GM12878 (cell line): ENCODE data around the gene TLX1. TPM values are rescaled to one million over a fixed set of nuclear protein-coding genes. Genes with fewer than 3 reads are reported as not detected.
A peak's percentile ranks its signal among the peaks of the same experiment; 100 is the strongest.

ENCODE experiments used
- ATAC-seq: fragments of 200-7000 bp; cut with Tn5 transposase; 3 replicates; pipeline ENCODE4 v1.9.1; 2020; ENCODE audit warnings: mild to moderate bottlenecking, moderate library complexity
- BruUV-seq: library from RNA; stranded (reverse); fragments of 400-500 nt; replicated peaks from 2 replicates; lab custom pipeline; 2021; lab: Mats Ljungman, UMichigan
- CTCF ChIA-PET: fragments of 300-600 bp; sonication (Branson Sonifier 250); formaldehyde crosslinking; extraction: SDS; loops from one replicate; lab custom pipeline; 2021; ENCODE audit warnings: inconsistent platforms; lab: Yijun Ruan, JAX
- POLR2A ChIA-PET: fragments of 350-600 bp; formaldehyde crosslinking; extraction: SDS; loops from one replicate; lab custom pipeline; 2021; ENCODE audit warnings: inconsistent platforms; lab: Charles Lee
- RAD21 ChIA-PET: fragments of 300-600 bp; sonication (Branson Sonifier 250); formaldehyde crosslinking; loops from one replicate; lab custom pipeline; 2023; ENCODE audit warnings: antibody characterized with exemption; ENCODE audit not compliant: unreplicated experiment; lab: Charles Lee
- SMC1A ChIA-PET: fragments of 300-600 bp; sonication (Branson Sonifier 250); formaldehyde crosslinking; loops from one replicate; lab custom pipeline; 2023; ENCODE audit not compliant: unreplicated experiment, uncharacterized antibody; lab: Charles Lee
- DNase-seq: peaks from one replicate; pipeline ENCODE4 v3.0.0-alpha.2; 2011; ENCODE audit warnings: low read depth, low spot score
- FAIRE-seq: peaks from 3 replicates; lab custom pipeline; 2011; peaks lifted over from hg19 to GRCh38; lab: Jason Lieb, UNC
- H2AFZ ChIP-seq: 2 replicates; pipeline ENCODE4 v1.6.0; 2011; ENCODE audit warnings: low read depth, low read length, control low read depth; ENCODE audit not compliant: control insufficient read depth
- H3K27ac ChIP-seq: 2 replicates; pipeline ENCODE4 v1.5.1; 2011; ENCODE audit warnings: control low read depth; ENCODE audit not compliant: control insufficient read depth, insufficient read depth
- H3K27me3 ChIP-seq, 2 experiments: replicated peaks in 1 of 2; 2 replicates each; pipeline versions ENCODE4 v1.6.0 to v1.6.1; 2011; ENCODE audit warnings: low read length in 1 of 2; ENCODE audit not compliant: control insufficient read depth in 2 of 2, insufficient read depth in 2 of 2
- H3K36me3 ChIP-seq, 2 experiments: 2 replicates each; pipeline ENCODE4 v1.5.1; 2011; ENCODE audit warnings: low read length in 1 of 2; ENCODE audit not compliant: control insufficient read depth in 2 of 2, insufficient read depth in 2 of 2
- H3K4me1 ChIP-seq: 2 replicates; pipeline ENCODE4 v1.6.1; 2011; ENCODE audit warnings: mild to moderate bottlenecking, low read length, moderate library complexity, mixed read lengths; ENCODE audit not compliant: control insufficient read depth, insufficient read depth
- H3K4me2 ChIP-seq: 2 replicates; pipeline ENCODE4 v1.6.0; 2011; ENCODE audit warnings: control low read depth; ENCODE audit not compliant: control insufficient read depth, insufficient read depth
- H3K4me3 ChIP-seq: fragments of 200-600 bp; sonication (generic); 2 replicates; pipeline ENCODE4 v1.5.1; 2016
- H3K79me2 ChIP-seq: 2 replicates; pipeline ENCODE4 v1.6.0; 2011; ENCODE audit warnings: low read length; ENCODE audit not compliant: control insufficient read depth, insufficient read depth
- H3K9ac ChIP-seq: 2 replicates; pipeline ENCODE4 v1.8.0; 2011; ENCODE audit warnings: low read length, control low read depth, mixed read lengths; ENCODE audit not compliant: control insufficient read depth, insufficient read depth
- H3K9me3 ChIP-seq: replicated peaks from 3 replicates; pipeline ENCODE4 v1.5.1; 2011; ENCODE audit warnings: mild to moderate bottlenecking, low read length; ENCODE audit not compliant: control insufficient read depth, insufficient read depth
- H4K20me1 ChIP-seq: 2 replicates; pipeline ENCODE4 v1.6.0; 2011; ENCODE audit not compliant: control insufficient read depth, insufficient read depth
- ASH2L ChIP-seq: fragments of 300-600, 200-600 bp; sonication (generic); IDR thresholded peaks from 2 replicates; pipeline ENCODE4 v1.6.1; 2017; ENCODE audit warnings: low read depth, mild to moderate bottlenecking, borderline replicate concordance
- CHD2 ChIP-seq: IDR thresholded peaks from 2 replicates; pipeline ENCODE4 v1.6.1; 2011; ENCODE audit warnings: low read depth, low read length, improper control_type of control experiment, borderline replicate concordance
- CREB1 ChIP-seq: IDR thresholded peaks from 2 replicates; pipeline ENCODE4 v1.6.1; 2012; ENCODE audit warnings: low read depth, mild to moderate bottlenecking, inconsistent platforms
- CREM ChIP-seq: IDR thresholded peaks from 2 replicates; pipeline ENCODE4 v1.6.1; 2014; ENCODE audit warnings: antibody characterized with exemption, low read depth
- DPF2 ChIP-seq: fragments of 450-650 bp; IDR thresholded peaks from 2 replicates; pipeline ENCODE4 v1.6.1; 2017; ENCODE audit warnings: mild to moderate bottlenecking
- HDAC6 ChIP-seq: fragments of 200-600 bp; sonication (generic); IDR thresholded peaks from one replicate; pipeline ENCODE4 v1.8.0; 2017; ENCODE audit warnings: antibody characterized with exemption; ENCODE audit not compliant: unreplicated experiment
- RUNX3 ChIP-seq: IDR thresholded peaks from 2 replicates; pipeline ENCODE4 v1.6.1; 2012; ENCODE audit warnings: low read length, inconsistent platforms
- SMAD1 ChIP-seq: fragments of 450-650 bp; IDR thresholded peaks from 2 replicates; pipeline ENCODE4 v1.6.1; 2018; ENCODE audit warnings: mild to moderate bottlenecking, low read depth; ENCODE audit not compliant: partially characterized antibody
- SRF ChIP-seq, 2 experiments: IDR thresholded peaks; 2 replicates each; pipeline ENCODE4 v1.6.1; 2011; ENCODE audit warnings: low read depth in 2 of 2, low read length in 2 of 2, mild to moderate bottlenecking in 1 of 2, moderate library complexity in 1 of 2
- ZSCAN29 ChIP-seq: fragments of 450-650 bp; IDR thresholded peaks from 2 replicates; pipeline ENCODE4 v1.6.1; 2017; ENCODE audit warnings: mild to moderate bottlenecking, moderate library complexity
- WGBS: methylation state at CpG from one replicate; pipeline ENCODE4 v1.1.6; 2016; ENCODE audit warnings: low lambda C conversion rate; ENCODE audit not compliant: insufficient replicate concordance, insufficient coverage; ENCODE audit errors: missing lambda C conversion rate; 5-methylcytosine and 5-hydroxymethylcytosine counted together
- in situ Hi-C: fragments of 300-500 bp; cut with MboI; formaldehyde crosslinking; loops from 9 replicates; pipeline ENCODE4 v1.14.3; 2018; ENCODE audit warnings: mixed read lengths
- intact Hi-C: fragments of 100-400 bp; cut with micrococcal nuclease; formaldehyde crosslinking; loops from one replicate; pipeline ENCODE4 v1.14.2; 2022; ENCODE audit not compliant: unreplicated experiment
- polyA plus RNA-seq, 11 experiments: library from polyadenylated mRNA; depleted of rRNA in 4 of 11; unstranded in 6 of 11; stranded (reverse) in 5 of 11; fragments of >200 nt; fragmentation: Nextera tagmentation in 4 of 11; fragmentation: Illumina TruSeq in 1 of 11; extraction: Ambion mirVana in 4 of 11; extraction: Trizol in 1 of 11; gene quantifications; 1 replicate in 1 of 11; 2 replicates in 10 of 11; pipeline versions ENCODE4 v1.2.1 to v1.2.3, GENCODE V29; 2011 to 2016; ENCODE audit warnings: inconsistent platforms in 2 of 11, missing spikeins in 2 of 11, low read depth in 1 of 11
- total RNA-seq, 4 experiments: library from RNA; depleted of rRNA in 3 of 4; stranded (reverse); fragments of >200 nt in 3 of 4; fragmentation: Illumina TruSeq in 1 of 4; extraction: Trizol in 1 of 4; gene quantifications; 2 replicates each; pipeline versions ENCODE4 v1.2.1 to v1.2.3, GENCODE V29; 2013 to 2021

TLX1 gene
- total and polyA plus RNA-seq, 10 of the 15 experiments (the other 5 are each of a cell fraction or from before 2014, with no cell fraction given), result not detected

DNA sequence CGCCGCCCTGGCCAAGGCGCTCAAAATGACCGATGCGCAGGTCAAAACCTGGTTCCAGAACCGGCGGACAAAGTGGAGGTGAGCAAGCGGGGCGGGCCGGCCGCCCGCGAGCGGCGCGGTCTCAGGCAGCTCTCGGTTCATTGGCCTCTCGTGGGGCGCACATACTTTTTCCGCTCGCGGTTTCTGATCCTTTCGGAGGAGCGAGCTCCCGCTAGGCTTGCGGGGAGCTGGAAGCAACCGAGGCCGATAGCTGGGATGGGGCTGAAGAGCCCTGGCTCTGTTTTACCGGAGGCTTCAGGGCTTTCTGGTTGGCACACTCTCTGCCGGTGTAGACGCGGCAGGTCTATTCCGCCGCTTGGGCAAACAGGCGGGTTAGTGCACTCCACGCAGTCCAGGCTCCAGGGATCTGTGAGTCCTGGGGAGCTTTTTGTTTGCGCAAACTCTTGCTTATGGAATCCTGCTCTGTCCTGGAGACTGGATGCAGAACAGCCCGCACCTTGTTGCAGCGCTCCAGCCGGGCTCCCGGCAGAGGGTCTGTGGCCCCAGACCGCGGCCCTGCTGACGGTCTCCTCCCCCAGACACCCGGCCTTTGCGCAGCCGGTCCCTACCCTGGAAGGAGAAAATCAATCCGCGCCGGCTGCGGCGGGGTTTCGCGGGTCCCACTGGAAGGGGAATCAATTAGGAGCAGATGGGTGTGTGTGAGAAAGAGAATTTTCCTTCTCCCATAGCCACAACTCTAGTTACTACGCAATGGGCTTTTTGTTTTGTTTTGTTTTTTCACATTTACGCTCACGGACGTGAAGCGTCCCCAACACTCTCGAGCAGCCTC, 3.4 kb downstream of the TLX1 start:
- Histone ChIP-seq H3K4me2 (no peak overlapping the region), H4K20me1 (peaks cover 2% of the 10 kb centered on the region; the same call in 1 of the 2 replicates), H3K36me3 (no peaks in the 10 kb centered on the region), H3K27ac (no peak overlapping the region), H2AFZ (no peak overlapping the region), H3K4me3 (no peak overlapping the region), H3K27me3 (peaks cover 42 to 52% of the 10 kb centered on the region in 2 experiments), H3K9ac (no peak overlapping the region), H3K79me2 (no peaks in the 10 kb centered on the region), H3K4me1 (no peaks in the 10 kb centered on the region), H3K9me3 (no peaks in the 10 kb centered on the region)
- ATAC-seq (no peak), DNase-seq (no peak), FAIRE-seq (no peak)
- BruUV-seq, result no TSS peak
- WGBS, result 15% methylated on average over 56 of the region's 60 CpGs
- POLR2A ChIA-PET, result no interaction called here
- SMC1A ChIA-PET, result no interaction called here
- intact Hi-C loops (no loop called here), in situ Hi-C loops (no loop called here)
- RAD21 ChIA-PET, result interaction anchor here (0.8 kb wide), 1 partner anchor 38 kb away, joined by 3 read pairs; no protein-coding TSS in a partner anchor
- CTCF ChIA-PET, result interaction anchor here (1.2 kb wide), 1 partner anchor 38 kb away, joined by 3 read pairs; no protein-coding TSS in a partner anchor
- no peak for TF ChIP-seq CREB1
- peak; percentile 46 for TF ChIP-seq HDAC6

- no peak for ATAC-seq
- Histone ChIP-seq H3K79me2 (no peaks in the 10 kb centered on the region), H3K4me3 (no peak overlapping the region), H3K36me3 (no peaks in the 10 kb centered on the region), H3K4me1 (no peaks in the 10 kb centered on the region), H3K27me3 (peaks cover 41 to 47% of the 10 kb centered on the region in 2 experiments), H3K27ac (no peak overlapping the region), H3K4me2 (no peak overlapping the region), H4K20me1 (peaks cover 2% of the 10 kb centered on the region; the same call in 1 of the 2 replicates), H2AFZ (no peak overlapping the region), H3K9ac (no peak overlapping the region), H3K9me3 (no peaks in the 10 kb centered on the region)
- CTCF ChIA-PET, result interaction anchor here (1.2 kb wide), 1 partner anchor 39 kb away, joined by 3 read pairs; no protein-coding TSS in a partner anchor
- FAIRE-seq, result no peak
- in situ Hi-C loops (no loop called here), intact Hi-C loops (no loop called here)
- RAD21 ChIA-PET, result no interaction called here
- WGBS, result 17% methylated on average over 32 of the region's 36 CpGs
- BruUV-seq, result no TSS peak
- DNase-seq, result no peak
- SMC1A ChIA-PET, result no interaction called here
- TF ChIP-seq ASH2L (no peak), CREM (no peak), SRF (IDR thresholded peaks at IDR 0.05; ENCODE audit: low read depth in 2 of 2, low read length in 2 of 2) (no peak), RUNX3 (no peak), CHD2 (no peak), SMAD1 (no peak), DPF2 (no peak), ZSCAN29 (no peak)
- POLR2A ChIA-PET, result no interaction called here
These were observed 4.3 kb downstream of the TLX1 start for GRCh38 chr10:101135141-101136006.
